H1 (cell line): Measurements from ENCODE around the gene OXNAD1. TPM values are rescaled to one million over a fixed set of nuclear protein-coding genes. Genes with fewer than 3 reads are reported as not detected.

ENCODE experiments used
- CTCF ChIA-PET: fragments of 300-600 bp; sonication (Branson Sonifier 250); formaldehyde crosslinking; loops from one replicate; lab custom pipeline; 2021; ENCODE audit not compliant: partially characterized antibody; lab: Charles Lee
- POLR2A ChIA-PET: fragments of 300-600 bp; sonication (Branson Sonifier 250); formaldehyde crosslinking; loops from one replicate; lab custom pipeline; 2021; ENCODE audit warnings: inconsistent platforms; ENCODE audit not compliant: partially characterized antibody; lab: Charles Lee
- DNase-seq, 2 experiments: peaks; one replicate each; pipeline versions ENCODE4 v3.0.0 to v3.0.0-alpha.2; 2010 to 2022; ENCODE audit warnings: low spot score in 2 of 2, low read depth in 1 of 2, mixed read lengths in 1 of 2
- FAIRE-seq: peaks from 2 replicates; lab custom pipeline; 2011; peaks lifted over from hg19 to GRCh38; lab: Jason Lieb, UNC
- H2AFZ ChIP-seq: 2 replicates; pipeline ENCODE4 v1.8.1; 2012; ENCODE audit warnings: low read length, inconsistent platforms
- H2AK5ac ChIP-seq: 2 replicates; pipeline ENCODE4 v1.6.1; 2013; ENCODE audit warnings: low read depth, low read length
- H2BK120ac ChIP-seq: replicated peaks from 2 replicates; pipeline ENCODE3; 2013; ENCODE audit warnings: low read depth, low read length, inconsistent platforms
- H2BK12ac ChIP-seq: 2 replicates; pipeline ENCODE4 v1.6.1; 2013; ENCODE audit warnings: low read depth, low read length
- H2BK15ac ChIP-seq: 2 replicates; pipeline ENCODE4 v1.6.1; 2013; ENCODE audit warnings: low read length
- H2BK20ac ChIP-seq: 2 replicates; pipeline ENCODE4 v1.6.1; 2013; ENCODE audit warnings: low read length
- H2BK5ac ChIP-seq: 2 replicates; pipeline ENCODE4 v1.6.1; 2013; ENCODE audit warnings: low read depth, low read length
- H3K14ac ChIP-seq: 2 replicates; pipeline ENCODE4 v1.6.1; 2013; ENCODE audit warnings: inconsistent platforms; ENCODE audit not compliant: insufficient read length
- H3K18ac ChIP-seq: 2 replicates; pipeline ENCODE4 v1.6.1; 2013; ENCODE audit warnings: low read length; ENCODE audit errors: extremely low read depth
- H3K23ac ChIP-seq: 2 replicates; pipeline ENCODE4 v1.6.1; 2013; ENCODE audit warnings: inconsistent platforms; ENCODE audit not compliant: insufficient read length
- H3K23me2 ChIP-seq: 2 replicates; pipeline ENCODE4 v1.6.1; 2013; ENCODE audit warnings: low read depth, low read length
- H3K27ac ChIP-seq: 2 replicates; pipeline ENCODE4 v1.6.1; 2011; ENCODE audit warnings: low read depth, low read length, inconsistent platforms
- H3K27me3 ChIP-seq, 4 experiments: replicated peaks in 1 of 4; 1 replicate in 1 of 4; 2 replicates in 3 of 4; pipeline versions ENCODE4 v1.6.1 to v1.8.1; 2011 to 2013; ENCODE audit warnings: low read length in 3 of 4, mild to moderate bottlenecking in 3 of 4, inconsistent platforms in 2 of 4, mixed read lengths in 2 of 4, moderate library complexity in 1 of 4; ENCODE audit not compliant: control insufficient read depth in 3 of 4, insufficient read depth in 3 of 4; ENCODE audit errors: extremely low read depth in 1 of 4
- H3K36me3 ChIP-seq, 4 experiments: 2 replicates each; pipeline versions ENCODE4 v1.6.1 to v1.8.1; 2011 to 2013; ENCODE audit warnings: mild to moderate bottlenecking in 4 of 4, low read length in 3 of 4, moderate library complexity in 2 of 4, control low read depth in 1 of 4, inconsistent platforms in 1 of 4; ENCODE audit not compliant: insufficient read depth in 4 of 4, control insufficient read depth in 2 of 4
- H3K4ac ChIP-seq: replicated peaks from 2 replicates; pipeline ENCODE3; 2013; ENCODE audit warnings: low read length, low read depth, mixed read lengths, inconsistent platforms; ENCODE audit not compliant: insufficient read length
- H3K4me1 ChIP-seq, 4 experiments: replicated peaks in 1 of 4; 1 replicate in 1 of 4; 2 replicates in 3 of 4; pipeline versions ENCODE4 v1.6.1 to v1.8.1; 2011 to 2013; ENCODE audit warnings: low read length in 3 of 4, inconsistent platforms in 2 of 4, mixed read lengths in 1 of 4; ENCODE audit not compliant: insufficient read depth in 4 of 4, control insufficient read depth in 3 of 4
- H3K4me2 ChIP-seq, 2 experiments: 2 replicates each; pipeline versions ENCODE4 v1.6.1 to v1.8.1; 2011 to 2013; ENCODE audit warnings: low read depth in 2 of 2, low read length in 2 of 2, control low read depth in 1 of 2, inconsistent platforms in 1 of 2, mild to moderate bottlenecking in 1 of 2; ENCODE audit not compliant: insufficient read depth in 1 of 2
- H3K4me3 ChIP-seq, 4 experiments: fragments of 200-600, 300-600 bp in 1 of 4; sonication (generic), shearing (Covaris generic), sonication (Bioruptor Twin) in 1 of 4; 2 replicates each; pipeline versions ENCODE4 v1.5.1 to v1.8.1; 2011 to 2016; ENCODE audit warnings: low read length in 4 of 4, low read depth in 3 of 4, control low read depth in 2 of 4, inconsistent platforms in 2 of 4, mild to moderate bottlenecking in 2 of 4, mixed read lengths in 1 of 4, moderate library complexity in 1 of 4; ENCODE audit not compliant: insufficient read depth in 2 of 4; ENCODE audit errors: extremely low read depth in 1 of 4
- H3K56ac ChIP-seq: replicated peaks from 2 replicates; pipeline ENCODE3; 2013; ENCODE audit warnings: low read depth, mild to moderate bottlenecking, mixed read lengths, low read length, inconsistent platforms; ENCODE audit not compliant: insufficient read length
- H3K79me1 ChIP-seq: 2 replicates; pipeline ENCODE4 v1.6.1; 2013; ENCODE audit warnings: low read depth, low read length, control low read depth
- H3K79me2 ChIP-seq, 2 experiments: 2 replicates each; pipeline versions ENCODE4 v1.6.1 to v1.8.1; 2012 to 2013; ENCODE audit warnings: low read length in 2 of 2, mild to moderate bottlenecking in 2 of 2, inconsistent platforms in 1 of 2; ENCODE audit not compliant: insufficient read depth in 2 of 2, control insufficient read depth in 1 of 2
- H3K9ac ChIP-seq, 4 experiments: replicated peaks in 1 of 4; 1 replicate in 1 of 4; 2 replicates in 3 of 4; pipeline versions ENCODE4 v1.6.1 to v1.8.1; 2011 to 2013; ENCODE audit warnings: low read depth in 3 of 4, low read length in 3 of 4, control low read depth in 2 of 4, mild to moderate bottlenecking in 2 of 4, moderate library complexity in 2 of 4, inconsistent platforms in 1 of 4; ENCODE audit errors: extremely low read depth in 1 of 4
- H3K9me3 ChIP-seq, 2 experiments: 2 replicates each; pipeline versions ENCODE4 v1.6.1 to v1.8.1; 2012 to 2013; ENCODE audit warnings: mild to moderate bottlenecking in 2 of 2, moderate library complexity in 2 of 2, control low read depth in 1 of 2, inconsistent platforms in 1 of 2, low read depth in 1 of 2, low read length in 1 of 2, mixed read lengths in 1 of 2; ENCODE audit not compliant: insufficient read depth in 2 of 2
- H4K20me1 ChIP-seq, 2 experiments: replicated peaks in 1 of 2; 2 replicates each; pipeline versions ENCODE3 to v1.8.1; 2011 to 2013; ENCODE audit warnings: inconsistent platforms in 2 of 2, low read length in 2 of 2, mild to moderate bottlenecking in 1 of 2; ENCODE audit not compliant: insufficient read depth in 2 of 2, control insufficient read depth in 1 of 2
- H4K5ac ChIP-seq: 2 replicates; pipeline ENCODE4 v1.6.1; 2013; ENCODE audit warnings: low read length, low read depth, mixed read lengths, inconsistent platforms; ENCODE audit not compliant: insufficient read length
- H4K8ac ChIP-seq: 2 replicates; pipeline ENCODE4 v1.8.0; 2013; ENCODE audit warnings: mild to moderate bottlenecking, moderate library complexity, low read length, inconsistent platforms; ENCODE audit not compliant: insufficient read depth; ENCODE audit errors: extremely low read depth
- H4K91ac ChIP-seq: replicated peaks from 2 replicates; pipeline ENCODE3; 2013; ENCODE audit warnings: low read length, mixed read lengths, inconsistent platforms; ENCODE audit not compliant: insufficient read length
- CBX5 ChIP-seq: fragments of 300-800, 300-1000 bp; sonication (generic); IDR thresholded peaks from 2 replicates; pipeline ENCODE4 v1.7.1; 2016; ENCODE audit warnings: antibody characterized with exemption, low read length, low read depth
- CEBPB ChIP-seq: IDR thresholded peaks from 2 replicates; pipeline ENCODE4 v1.6.1; 2012; ENCODE audit warnings: low read depth, low read length
- CTBP2 ChIP-seq: IDR thresholded peaks from 2 replicates; pipeline ENCODE4 v1.7.0; 2011; ENCODE audit warnings: borderline replicate concordance, mild to moderate bottlenecking, moderate library complexity, mixed read lengths, low read length; ENCODE audit not compliant: insufficient read depth, insufficient read length
- E2F6 ChIP-seq: IDR thresholded peaks from 2 replicates; pipeline ENCODE4 v1.6.1; 2012; ENCODE audit warnings: inconsistent platforms
- MAFK ChIP-seq: IDR thresholded peaks from 2 replicates; pipeline ENCODE4 v1.6.1; 2012; ENCODE audit warnings: low read depth, mild to moderate bottlenecking, improper control_type of control experiment, low read length
- NANOG ChIP-seq: IDR thresholded peaks from 2 replicates; pipeline ENCODE4 v1.6.1; 2011; ENCODE audit warnings: low read length, low read depth, mild to moderate bottlenecking, inconsistent platforms; ENCODE audit not compliant: insufficient read depth, poor library complexity, severe bottlenecking
- POLR2A ChIP-seq, 2 experiments: IDR thresholded peaks; 1 replicate in 1 of 2; 2 replicates in 1 of 2; pipeline ENCODE4 v1.6.1; 2011; ENCODE audit warnings: low read depth in 2 of 2, low read length in 2 of 2, mild to moderate bottlenecking in 2 of 2; ENCODE audit errors: control extremely low read depth in 1 of 2
- SP1 ChIP-seq: IDR thresholded peaks from 2 replicates; pipeline ENCODE4 v1.6.1; 2011; ENCODE audit warnings: low read depth, low read length
- SP4 ChIP-seq: IDR thresholded peaks from 2 replicates; pipeline ENCODE4 v1.6.1; 2012; ENCODE audit warnings: low read length, inconsistent platforms
- SUZ12 ChIP-seq: fragments of 200-600 bp; sonication (generic); IDR thresholded peaks from 2 replicates; pipeline ENCODE4 v1.6.1; 2012; ENCODE audit warnings: mild to moderate bottlenecking, inconsistent platforms, low read length, moderate library complexity, mixed read lengths
- TBP ChIP-seq: IDR thresholded peaks from 2 replicates; pipeline ENCODE4 v1.6.1; 2011; ENCODE audit warnings: low read depth, low read length, improper control_type of control experiment
- TCF12 ChIP-seq: IDR thresholded peaks from 2 replicates; pipeline ENCODE4 v1.6.1; 2011; ENCODE audit warnings: low read depth, mild to moderate bottlenecking, low read length
- WGBS, 2 experiments: shearing (Covaris generic) in 1 of 2; methylation state at CpG; one replicate each; pipeline versions ENCODE4 v1.1.6 to v1.1.7; 2013 to 2015; ENCODE audit warnings: low lambda C conversion rate in 2 of 2, mixed read lengths in 2 of 2, inconsistent platforms in 1 of 2, low coverage in 1 of 2, missing lambda C conversion rate in 1 of 2; ENCODE audit not compliant: insufficient replicate concordance in 2 of 2, insufficient coverage in 1 of 2, insufficient read length in 1 of 2; ENCODE audit errors: extremely low coverage in 1 of 2, missing lambda C conversion rate in 1 of 2; 5-methylcytosine and 5-hydroxymethylcytosine counted together
- polyA plus RNA-seq, 7 experiments: library from polyadenylated mRNA; depleted of rRNA in 3 of 7; stranded (reverse) in 5 of 7; unstranded in 2 of 7; fragments of >200 nt in 5 of 7; fragments of 200-250 nt in 2 of 7; gene quantifications; 1 replicate in 5 of 7; 2 replicates in 1 of 7; 4 replicates in 1 of 7; pipeline versions ENCODE4 v1.2.1 to v1.2.3, GENCODE V29; 2011 to 2013; ENCODE audit warnings: missing spikeins in 2 of 7, mixed read lengths in 2 of 7
- total RNA-seq: library from RNA; stranded (reverse); fragmentation: NEBNext Ultra II Directional; extraction: Animal tissue kit (Norgen Biotek cat#: 25700); gene quantifications from 2 replicates; pipeline ENCODE4 v1.2.1, GENCODE V29; 2021
- TF ChIP-seq, protein P1 (sequence below): IDR thresholded peaks from 2 replicates; pipeline ENCODE4 v1.6.1; 2012; ENCODE audit warnings: inconsistent platforms

Gene OXNAD1
- total and polyA plus RNA-seq, 2 of the 8 experiments (the other 6 are each of a cell fraction or from before 2014, with no cell fraction given), result 14.9 to 24.8 TPM

DNA sequence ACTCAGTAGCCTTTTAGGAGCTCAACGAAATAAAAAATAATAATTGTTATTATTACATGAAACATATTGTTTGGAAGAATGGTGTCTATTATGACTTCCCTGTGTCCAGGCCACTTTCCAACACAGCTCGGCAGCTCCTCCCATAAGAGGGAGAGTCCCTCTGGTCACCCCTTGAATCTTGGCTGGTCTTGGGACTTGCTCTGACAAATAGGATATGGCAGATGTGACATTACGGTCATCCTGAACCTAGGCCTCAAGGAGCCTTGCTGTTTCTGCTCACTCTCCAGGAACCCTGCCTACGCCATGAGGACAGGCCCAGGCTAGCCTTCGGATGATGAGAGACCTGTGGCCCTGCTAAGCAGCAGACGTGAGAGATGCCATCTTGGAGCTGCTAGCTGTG, 71.8 kb downstream of the OXNAD1 start:
- no peak for FAIRE-seq

More for the DNA sequence above, 71.8 kb downstream of the OXNAD1 start:
- Histone ChIP-seq H4K20me1 (no peaks in the 10 kb centered on the region), H2BK15ac (no peak overlapping the region), H3K4me2 (no peak overlapping the region), H2BK12ac (no peak overlapping the region), H3K4me3 (no peak overlapping the region), H3K9ac (no peak overlapping the region), H3K18ac (no peak overlapping the region), H3K27me3 (no peaks in the 10 kb centered on the region), H3K56ac (no peak overlapping the region), H4K5ac (no peak overlapping the region), H3K23ac (no peak overlapping the region), H3K4ac (no peak overlapping the region), H3K9me3 (no peaks in the 10 kb centered on the region), H3K27ac (no peak overlapping the region), H2BK5ac (0 out of 2 replicates have a peak overlapping the region, but pooled peaks have one; percentile 8), H3K4me1 (no peaks in the 10 kb centered on the region; a peak in 2 of 7 replicates), H2AFZ (no peak overlapping the region), H3K79me2 (no peaks in the 10 kb centered on the region), H4K91ac (no peak overlapping the region), H4K8ac (no peak overlapping the region), H3K23me2 (no peaks in the 10 kb centered on the region), H3K14ac (no peak overlapping the region), H2AK5ac (no peak overlapping the region), H3K36me3 (peaks cover 0 to 3% (median 2%) of the 10 kb centered on the region in 4 experiments; a peak in 3 of 8 replicates), H2BK120ac (no peak overlapping the region), H3K79me1 (0 out of 2 replicates have a peak, but pooled peaks cover 2% of the 10 kb centered on the region), H2BK20ac (no peak overlapping the region)
- ChIA-PET CTCF (interaction anchor here (0.9 to 5.2 kb wide), 4 partner anchors 16 to 176 kb away, joined by 3 to 41 read pairs (median 6); partner anchors contain the start of gene RFTN1), POLR2A (no interaction called here)
- DNase-seq, result no peak
- 92% methylated on average over 6 of the region's 6 CpGs; no CpG with 5 or more reads in 1 of the 2 experiments for WGBS, 2 experiments
- no peak for TF ChIP-seq TBP
- no peak for TF ChIP-seq CBX5
- TF ChIP-seq TCF12, result no peak
- no peak for TF ChIP-seq MAFK
- TF ChIP-seq SP4, result no peak
- TF ChIP-seq NANOG, result no peak
- no peak for TF ChIP-seq POLR2A (IDR thresholded peaks at IDR 0.05; ENCODE audit: control extremely low read depth in 1 of 2, low read depth in 2 of 2, low read length in 2 of 2)
- TF ChIP-seq E2F6, result no peak
- no peak for TF ChIP-seq SP1
- no peak for TF ChIP-seq CEBPB
- TF ChIP-seq SUZ12, result no peak
- no peak for TF ChIP-seq CTBP2
- TF ChIP-seq, protein P1, sequence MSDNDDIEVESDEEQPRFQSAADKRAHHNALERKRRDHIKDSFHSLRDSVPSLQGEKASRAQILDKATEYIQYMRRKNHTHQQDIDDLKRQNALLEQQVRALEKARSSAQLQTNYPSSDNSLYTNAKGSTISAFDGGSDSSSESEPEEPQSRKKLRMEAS, result no peak
